Activated naive CD8-positive, alpha-beta T cell treated with anti-CD3 and anti-CD28 coated beads, Interleukin-2, amount 10 ng/mL, durations not matched to agents 7 days and 5 days (primary cell): ENCODE results near the gene LIN7A. TPM values are rescaled to one million over a fixed set of nuclear protein-coding genes. Genes with fewer than 3 reads are reported as not detected.
A peak's percentile ranks its signal among the peaks of the same experiment; 100 is the strongest.

Experiments used
- ATAC-seq: fragments of 150-1000 bp; cut with Tn5 transposase; one replicate; pipeline ENCODE4 v1.10.0; 2021; ENCODE audit warnings: low read depth, moderate library complexity
- POLR2A ChIA-PET: fragments of 350-600 bp; sonication (Branson Sonifier 250); formaldehyde crosslinking; loops from one replicate; lab custom pipeline; 2021; ENCODE audit warnings: antibody characterized with exemption; lab: Charles Lee
- DNase-seq: peaks from one replicate; pipeline ENCODE4 v3.0.0; 2021
- H3K27ac Mint-ChIP-seq: one replicate; pipeline ENCODE4 v1.8.0; 2022; ENCODE audit warnings: mild to moderate bottlenecking, mixed read lengths
- H3K27me3 Mint-ChIP-seq: one replicate; pipeline ENCODE4 v1.8.0; 2022; ENCODE audit warnings: mild to moderate bottlenecking, moderate library complexity, mixed read lengths
- H3K36me3 Mint-ChIP-seq: one replicate; pipeline ENCODE4 v1.8.0; 2021; ENCODE audit warnings: mild to moderate bottlenecking, mixed read lengths
- H3K4me1 Mint-ChIP-seq: one replicate; pipeline ENCODE4 v1.8.0; 2021; ENCODE audit warnings: mixed read lengths
- H3K4me3 Mint-ChIP-seq: one replicate; pipeline ENCODE4 v1.8.0; 2022; ENCODE audit warnings: mild to moderate bottlenecking, moderate library complexity, mixed read lengths
- H3K9me3 Mint-ChIP-seq: one replicate; pipeline ENCODE4 v1.8.0; 2021; ENCODE audit warnings: mixed read lengths
- total RNA-seq, 2 experiments: library from RNA; stranded (reverse); gene quantifications; one replicate each; pipeline ENCODE4 v1.2.3, GENCODE V29; 2021

LIN7A gene
- not detected for total RNA-seq

DNA sequence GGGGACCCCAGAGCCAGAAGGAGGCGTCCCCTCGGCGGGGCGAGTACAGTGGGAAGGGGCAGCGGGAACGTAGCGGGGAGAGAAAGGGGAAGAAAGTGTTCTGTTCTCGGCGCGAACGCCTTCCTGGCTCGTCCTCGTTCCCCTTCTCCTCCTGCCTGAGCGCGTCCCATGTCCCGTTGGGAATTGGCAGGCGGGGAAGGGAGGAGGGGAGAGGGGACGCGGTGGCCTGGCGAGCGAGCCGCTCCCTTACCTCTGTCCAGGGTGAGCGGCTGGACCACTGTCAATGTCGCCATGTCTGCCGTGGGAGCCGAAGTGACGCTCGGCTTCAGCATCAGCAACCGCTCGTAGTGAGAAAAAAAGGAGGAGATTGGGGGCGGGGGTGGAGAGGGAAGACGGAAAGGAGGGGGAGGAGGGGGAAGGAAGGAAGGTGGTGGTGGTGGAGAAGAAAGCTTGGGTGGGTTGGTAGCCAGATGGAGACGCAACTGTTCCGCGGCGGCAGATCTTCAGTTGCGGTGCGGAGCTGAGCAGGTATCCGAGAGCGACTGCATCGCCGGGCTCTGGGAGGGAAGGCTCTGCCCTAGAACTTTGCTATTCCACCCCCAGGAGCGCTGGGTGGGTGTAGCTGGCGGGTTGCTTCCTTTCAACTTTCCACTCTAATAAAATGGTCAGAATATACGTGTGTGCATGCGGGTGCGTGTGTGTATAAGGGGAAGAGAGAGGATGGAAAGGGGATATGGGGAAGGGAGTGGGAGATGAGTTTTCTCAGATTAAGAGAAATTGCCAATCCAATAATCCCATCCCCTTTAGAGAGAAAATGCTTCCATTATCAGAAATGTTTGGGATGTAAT is at the start of gene LIN7A:
Gene LIN7A (minus strand): TSS at position 544 of the 848 bp plus-strand sequence. CDS start 212 bp downstream, at position 332.
- peak within 1 kb of the TSS; percentile 48 for H3K4me3 Mint-ChIP-seq
- no peaks in the 10 kb centered on the region for H3K36me3 Mint-ChIP-seq
- no peak for ATAC-seq

DNA sequence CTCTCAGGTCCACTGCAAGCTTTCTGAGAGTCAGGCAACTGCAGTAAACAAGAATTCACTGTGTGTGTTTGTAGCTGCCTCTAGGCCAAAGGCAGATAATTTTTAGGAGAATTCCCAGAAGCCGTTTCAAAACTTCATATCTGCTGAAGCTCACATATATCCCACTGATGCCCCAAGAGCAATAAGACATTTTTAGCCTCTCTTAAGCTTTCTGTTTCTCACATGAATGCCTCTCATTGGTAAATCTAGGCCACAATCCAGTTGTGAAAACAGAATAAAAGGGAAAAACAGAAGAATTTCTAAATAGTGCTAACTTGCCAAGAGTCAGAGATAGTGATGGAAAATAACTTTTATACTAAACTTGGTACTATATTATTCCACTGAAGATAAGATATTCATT is 48.5 kb upstream of the LIN7A start:
- Mint-ChIP-seq H3K9me3 (no peaks in the 10 kb centered on the region), H3K36me3 (no peaks in the 10 kb centered on the region), H3K27ac (no peak overlapping the region), H3K4me1 (no peaks in the 10 kb centered on the region), H3K4me3 (no peak overlapping the region), H3K27me3 (no peaks in the 10 kb centered on the region)
- POLR2A ChIA-PET = no interaction called here
- no peak for ATAC-seq
- DNase-seq = no peak

More for the DNA sequence above, at the start of gene LIN7A:
- POLR2A ChIA-PET = no interaction called here
- Mint-ChIP-seq H3K4me1 (peaks cover 3% of the 10 kb centered on the region), H3K27ac (no peak within 1 kb of the TSS), H3K27me3 (peaks cover 34% of the 10 kb centered on the region), H3K9me3 (peaks cover 2% of the 10 kb centered on the region)
- DNase-seq = no peak

- POLR2A ChIA-PET = no interaction called here
- H3K27me3 Mint-ChIP-seq = no peaks in the 10 kb centered on the region
- no peaks in the 10 kb centered on the region for H3K9me3 Mint-ChIP-seq
- H3K4me3 Mint-ChIP-seq = no peak overlapping the region
- no peaks in the 10 kb centered on the region for H3K36me3 Mint-ChIP-seq
- no peak for ATAC-seq
- no peak for DNase-seq
- H3K4me1 Mint-ChIP-seq = no peaks in the 10 kb centered on the region
- no peak overlapping the region for H3K27ac Mint-ChIP-seq
Measured at GRCh38 chr12:80979816-80980215, 42.1 kb upstream of the LIN7A start.

GRCh38 chr12:80979251-80979650 is 41.5 kb upstream of the LIN7A start:
- Mint-ChIP-seq H3K27me3 (no peaks in the 10 kb centered on the region), H3K4me1 (no peaks in the 10 kb centered on the region), H3K9me3 (no peaks in the 10 kb centered on the region), H3K27ac (no peak overlapping the region), H3K36me3 (no peaks in the 10 kb centered on the region), H3K4me3 (no peak overlapping the region)
- no peak for ATAC-seq
- no peak for DNase-seq
- POLR2A ChIA-PET = no interaction called here

- Mint-ChIP-seq H3K36me3 (no peaks in the 10 kb centered on the region), H3K27ac (no peak overlapping the region), H3K4me1 (no peaks in the 10 kb centered on the region), H3K4me3 (no peak overlapping the region), H3K27me3 (no peaks in the 10 kb centered on the region), H3K9me3 (no peaks in the 10 kb centered on the region)
- DNase-seq (no peak), ATAC-seq (no peak)
- POLR2A ChIA-PET = no interaction called here
Measured at GRCh38 chr12:80977346-80977745, 39.6 kb upstream of the LIN7A start.

GRCh38 chr12:80968326-80968725 is 30.6 kb upstream of the LIN7A start:
- Mint-ChIP-seq H3K27me3 (no peaks in the 10 kb centered on the region), H3K27ac (no peak overlapping the region), H3K4me1 (no peaks in the 10 kb centered on the region), H3K36me3 (no peaks in the 10 kb centered on the region), H3K9me3 (peaks cover 4% of the 10 kb centered on the region), H3K4me3 (no peak overlapping the region)
- POLR2A ChIA-PET = no interaction called here
- DNase-seq (no peak), ATAC-seq (no peak)

DNA sequence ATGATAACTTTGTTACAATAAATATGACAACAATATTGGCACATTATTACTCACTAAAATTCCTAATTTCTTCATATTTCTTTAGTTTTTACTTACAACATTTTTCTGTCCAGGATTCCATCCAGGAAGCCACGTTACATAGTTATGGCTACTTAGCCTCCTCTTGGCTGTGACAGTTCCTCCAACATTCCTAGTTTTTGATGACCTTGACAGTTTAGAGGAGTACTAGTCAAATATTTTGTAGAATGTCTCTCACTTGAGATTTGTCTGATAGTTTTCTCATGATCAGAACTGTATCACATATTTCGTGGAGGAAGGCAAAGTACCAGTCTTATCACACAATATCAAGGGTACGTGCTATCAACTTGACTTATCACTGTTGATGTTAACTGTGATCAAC is 29.8 kb upstream of the LIN7A start:
- Mint-ChIP-seq H3K4me3 (no peak overlapping the region), H3K27ac (no peak overlapping the region), H3K36me3 (no peaks in the 10 kb centered on the region), H3K4me1 (no peaks in the 10 kb centered on the region), H3K27me3 (no peaks in the 10 kb centered on the region), H3K9me3 (peaks cover 4% of the 10 kb centered on the region)
- POLR2A ChIA-PET = no interaction called here
- DNase-seq (no peak), ATAC-seq (no peak)

GRCh38 chr12:80966001-80966400 is 28.3 kb upstream of the LIN7A start:
- Mint-ChIP-seq H3K9me3 (peaks cover 4% of the 10 kb centered on the region), H3K4me1 (no peaks in the 10 kb centered on the region), H3K36me3 (no peaks in the 10 kb centered on the region), H3K27ac (no peak overlapping the region), H3K4me3 (no peak overlapping the region), H3K27me3 (no peaks in the 10 kb centered on the region)
- DNase-seq (no peak), ATAC-seq (no peak)
- POLR2A ChIA-PET = no interaction called here

GRCh38 chr12:80958162-80958561 is 20.4 kb upstream of the LIN7A start:
- DNase-seq = no peak
- POLR2A ChIA-PET = no interaction called here
- H3K9me3 Mint-ChIP-seq = peaks cover 1% of the 10 kb centered on the region
- no peaks in the 10 kb centered on the region for H3K27me3 Mint-ChIP-seq
- H3K36me3 Mint-ChIP-seq = no peaks in the 10 kb centered on the region
- no peak overlapping the region for H3K27ac Mint-ChIP-seq
- H3K4me1 Mint-ChIP-seq = no peaks in the 10 kb centered on the region
- no peak for ATAC-seq
- H3K4me3 Mint-ChIP-seq = no peak overlapping the region

GRCh38 chr12:80954857-80955520 is 17.3 kb upstream of the LIN7A start:
- no peaks in the 10 kb centered on the region for H3K4me1 Mint-ChIP-seq
- no peaks in the 10 kb centered on the region for H3K27me3 Mint-ChIP-seq
- DNase-seq (no peak), ATAC-seq (no peak)
- no peaks in the 10 kb centered on the region for H3K36me3 Mint-ChIP-seq
- POLR2A ChIA-PET = no interaction called here
- peaks cover 1% of the 10 kb centered on the region for H3K9me3 Mint-ChIP-seq
- H3K4me3 Mint-ChIP-seq = no peak overlapping the region
- no peak overlapping the region for H3K27ac Mint-ChIP-seq

GRCh38 chr12:80952443-80952842 is 14.7 kb upstream of the LIN7A start:
- POLR2A ChIA-PET = no interaction called here
- H3K4me1 Mint-ChIP-seq = no peaks in the 10 kb centered on the region
- no peak for ATAC-seq
- H3K27ac Mint-ChIP-seq = no peak overlapping the region
- peaks cover 1% of the 10 kb centered on the region for H3K9me3 Mint-ChIP-seq
- H3K4me3 Mint-ChIP-seq = no peak overlapping the region
- H3K36me3 Mint-ChIP-seq = no peaks in the 10 kb centered on the region
- DNase-seq = no peak
- H3K27me3 Mint-ChIP-seq = no peaks in the 10 kb centered on the region

DNA sequence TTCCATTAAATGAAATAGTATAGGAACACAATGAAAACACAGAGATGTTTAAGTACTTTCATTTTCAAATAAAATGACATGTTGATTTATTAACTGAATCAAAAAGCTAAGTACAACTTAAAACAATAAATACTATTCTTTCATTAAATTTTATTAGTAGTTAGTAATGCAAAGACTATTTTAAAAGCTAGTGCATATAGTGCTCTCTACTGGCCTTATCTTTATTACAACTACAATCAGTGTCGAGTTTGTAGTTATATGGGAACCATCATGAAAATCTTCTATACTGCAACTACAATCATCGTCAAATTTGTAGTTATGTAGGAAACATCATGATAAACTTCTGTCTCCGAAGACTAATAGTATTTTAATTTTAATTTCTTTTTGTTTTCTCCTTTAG is 8.9 kb upstream of the LIN7A start:
- no peak for DNase-seq
- POLR2A ChIA-PET = no interaction called here
- no peak overlapping the region for H3K4me3 Mint-ChIP-seq
- no peaks in the 10 kb centered on the region for H3K36me3 Mint-ChIP-seq
- no peak for ATAC-seq
- H3K4me1 Mint-ChIP-seq = no peaks in the 10 kb centered on the region
- no peaks in the 10 kb centered on the region for H3K27me3 Mint-ChIP-seq
- H3K9me3 Mint-ChIP-seq = no peaks in the 10 kb centered on the region
- no peak overlapping the region for H3K27ac Mint-ChIP-seq

- no peak for ATAC-seq
- H3K9me3 Mint-ChIP-seq = peaks cover 2% of the 10 kb centered on the region
- no peak overlapping the region for H3K27ac Mint-ChIP-seq
- no peaks in the 10 kb centered on the region for H3K36me3 Mint-ChIP-seq
- POLR2A ChIA-PET = no interaction called here
- H3K4me1 Mint-ChIP-seq = no peaks in the 10 kb centered on the region
- H3K27me3 Mint-ChIP-seq = peaks cover 10% of the 10 kb centered on the region
- no peak for DNase-seq
- no peak overlapping the region for H3K4me3 Mint-ChIP-seq
Measured at GRCh38 chr12:80943338-80943737, 5.6 kb upstream of the LIN7A start.

DNA sequence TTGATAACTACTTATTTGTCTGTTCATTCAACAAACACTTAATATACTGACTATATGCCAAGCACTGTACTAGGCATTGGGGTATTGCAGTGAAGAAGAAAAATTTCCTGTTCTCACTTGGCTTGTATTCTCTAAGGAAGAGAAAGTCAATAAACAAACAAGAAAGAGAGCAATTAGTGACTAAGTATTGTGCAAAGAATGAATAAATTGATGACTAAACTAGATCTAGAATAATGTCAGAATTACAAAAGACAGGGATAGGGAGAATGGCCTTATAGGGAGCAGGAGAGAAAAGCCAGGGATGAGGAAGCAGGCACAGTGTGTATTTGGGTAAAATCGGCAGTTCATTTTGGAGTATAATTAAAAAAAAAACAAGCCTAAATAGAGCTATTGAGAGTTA is 4.2 kb upstream of the LIN7A start:
- Mint-ChIP-seq H3K9me3 (peaks cover 2% of the 10 kb centered on the region), H3K4me1 (no peaks in the 10 kb centered on the region), H3K4me3 (no peak overlapping the region), H3K27me3 (peaks cover 18% of the 10 kb centered on the region), H3K27ac (no peak overlapping the region), H3K36me3 (no peaks in the 10 kb centered on the region)
- ATAC-seq = no peak
- no peak for DNase-seq
- POLR2A ChIA-PET = no interaction called here
